SU-DHL-6 (cell line): ENCODE measurements around the gene BAIAP3.

Source experiments
- H2AFZ ChIP-seq: fragments of 200-600 bp; sonication (generic); 2 replicates; pipeline ENCODE4 v1.6.1; 2014; ENCODE audit warnings: low read depth, mild to moderate bottlenecking, moderate library complexity, mixed read lengths, antibody characterized with exemption, low read length; ENCODE audit not compliant: severe bottlenecking
- H3F3A ChIP-seq: fragments of 200-600 bp; shearing (Covaris generic); 2 replicates; pipeline ENCODE4 v1.6.0; 2016; ENCODE audit warnings: antibody characterized with exemption, mild to moderate bottlenecking; ENCODE audit not compliant: insufficient read depth
- H3K27ac ChIP-seq: fragments of 200-600 bp; sonication (generic); 2 replicates; pipeline ENCODE4 v1.5.1; 2016; ENCODE audit warnings: low read depth, mild to moderate bottlenecking, low read length, moderate library complexity, mixed read lengths
- H3K27me3 ChIP-seq: fragments of 200-600 bp; sonication (generic), shearing (Covaris generic); 2 replicates; pipeline ENCODE4 v1.6.0; 2014; ENCODE audit warnings: mild to moderate bottlenecking, low read length
- H3K36me3 ChIP-seq: fragments of 200-600 bp; sonication (generic); 2 replicates; pipeline ENCODE4 v1.6.1; 2014; ENCODE audit warnings: mild to moderate bottlenecking, low read length, mixed read lengths
- H3K4me2 ChIP-seq: fragments of 300-600, 200-600 bp; shearing (Covaris generic), sonication (generic); 2 replicates; pipeline ENCODE4 v1.6.0; 2014; ENCODE audit warnings: low read length, low read depth, mild to moderate bottlenecking; ENCODE audit not compliant: poor library complexity, severe bottlenecking
- H3K4me3 ChIP-seq: fragments of 200-600 bp; sonication (generic); 2 replicates; pipeline ENCODE4 v1.5.1; 2014; ENCODE audit warnings: antibody characterized with exemption, low read length, mild to moderate bottlenecking, mixed read lengths; ENCODE audit not compliant: insufficient read depth, poor library complexity, severe bottlenecking
- H3K79me2 ChIP-seq: fragments of 200-600 bp; sonication (generic); 2 replicates; pipeline ENCODE4 v1.6.1; 2014; ENCODE audit warnings: mild to moderate bottlenecking, low read length, moderate library complexity; ENCODE audit not compliant: insufficient read depth
- H3K9ac ChIP-seq: fragments of 200-600 bp; sonication (generic); 2 replicates; pipeline ENCODE4 v1.7.0; 2014; ENCODE audit warnings: mild to moderate bottlenecking, low read length
- H3K9me2 ChIP-seq: fragments of 200-600 bp; sonication (generic); replicated peaks from 2 replicates; pipeline ENCODE4 v1.6.1; 2014; ENCODE audit warnings: low read length; ENCODE audit not compliant: insufficient read depth
- H3K9me3 ChIP-seq: fragments of 200-600 bp; sonication (generic); 2 replicates; pipeline ENCODE4 v1.6.1; 2014; ENCODE audit warnings: low read length, mixed read lengths; ENCODE audit not compliant: insufficient read depth
- H4K20me1 ChIP-seq: fragments of 200-600 bp; sonication (generic); 2 replicates; pipeline ENCODE4 v1.6.1; 2014; ENCODE audit warnings: low read depth, mild to moderate bottlenecking, antibody characterized with exemption, low read length, moderate library complexity, mixed read lengths
- CTCF ChIP-seq: fragments of 200-600 bp; sonication (generic); IDR thresholded peaks from one replicate; pipeline ENCODE4 v1.5.1; 2017; ENCODE audit warnings: antibody characterized with exemption, mild to moderate bottlenecking, low read length, moderate library complexity; ENCODE audit not compliant: insufficient read depth, poor library complexity, severe bottlenecking
- EZH2phosphoT487 ChIP-seq: fragments of 200-600 bp; sonication (generic), shearing (Covaris generic); conservative IDR thresholded peaks from 2 replicates; pipeline ENCODE4 v1.6.1; 2018; ENCODE audit warnings: mild to moderate bottlenecking, antibody characterized with exemption, low read length, moderate library complexity, mixed read lengths

Gene BAIAP3

GRCh38 chr16:1288813-1289476 lies 44.5 kb upstream of the BAIAP3 start:
- Histone ChIP-seq H2AFZ (no peak overlapping the region), H4K20me1 (no peaks in the 10 kb centered on the region), H3K4me2 (no peak overlapping the region), H3K9ac (no peak overlapping the region), H3F3A (no peaks in the 10 kb centered on the region), H3K27me3 (no peaks in the 10 kb centered on the region), H3K4me3 (no peak overlapping the region), H3K9me2 (no peaks in the 10 kb centered on the region), H3K79me2 (no peaks in the 10 kb centered on the region), H3K36me3 (no peaks in the 10 kb centered on the region), H3K27ac (no peak overlapping the region), H3K9me3 (no peaks in the 10 kb centered on the region)
- TF ChIP-seq CTCF, result no peak

- Histone ChIP-seq H3K9ac (no peak overlapping the region), H3K79me2 (no peaks in the 10 kb centered on the region), H3K36me3 (no peaks in the 10 kb centered on the region), H4K20me1 (no peaks in the 10 kb centered on the region), H3F3A (no peaks in the 10 kb centered on the region), H3K9me2 (no peaks in the 10 kb centered on the region), H3K27me3 (no peaks in the 10 kb centered on the region), H3K4me2 (no peak overlapping the region), H3K4me3 (no peak overlapping the region), H3K9me3 (no peaks in the 10 kb centered on the region), H3K27ac (no peak overlapping the region), H2AFZ (no peak overlapping the region)
- TF ChIP-seq EZH2phosphoT487, result no peak
- TF ChIP-seq CTCF, result no peak
These were observed 44.0 kb upstream of the BAIAP3 start for GRCh38 chr16:1289477-1289866.

- no peak for TF ChIP-seq CTCF
- no peak for TF ChIP-seq EZH2phosphoT487
- Histone ChIP-seq H3K4me3 (no peak overlapping the region), H3K79me2 (no peaks in the 10 kb centered on the region), H3K9me3 (no peaks in the 10 kb centered on the region), H3K9me2 (no peaks in the 10 kb centered on the region), H4K20me1 (no peaks in the 10 kb centered on the region), H2AFZ (no peak overlapping the region), H3K27me3 (no peaks in the 10 kb centered on the region), H3K27ac (no peak overlapping the region), H3K4me2 (no peak overlapping the region), H3K9ac (no peak overlapping the region), H3K36me3 (no peaks in the 10 kb centered on the region), H3F3A (no peaks in the 10 kb centered on the region)
These were observed 43.4 kb upstream of the BAIAP3 start for GRCh38 chr16:1290063-1290501.
